Liver (tissue), 9 donors: ENCODE results near the gene PARVB. TPM values are rescaled to one million over a fixed set of nuclear protein-coding genes. Genes with fewer than 3 reads are reported as not detected.

ENCODE experiments used
- DNase-seq: peaks from one replicate; pipeline ENCODE4 v3.0.0-alpha.2; 2017; ENCODE audit warnings: low spot score
- H3K27ac ChIP-seq, 2 donors: one replicate each; pipeline ENCODE4 v1.7.0; 2013; ENCODE audit warnings: inconsistent platforms in 2 of 2, low read length in 2 of 2, control low read depth in 1 of 2, low read depth in 1 of 2, mild to moderate bottlenecking in 1 of 2
- H3K27me3 ChIP-seq, 4 donors: one replicate each; pipeline versions ENCODE4 v1.6.1 to v1.7.0; 2013; ENCODE audit warnings: low read length in 3 of 4, inconsistent platforms in 1 of 4, mild to moderate bottlenecking in 1 of 4, moderate library complexity in 1 of 4; ENCODE audit not compliant: control insufficient read depth in 4 of 4, insufficient read depth in 4 of 4
- H3K36me3 ChIP-seq, 4 donors: one replicate each; pipeline versions ENCODE4 v1.6.1 to v1.7.0; 2013; ENCODE audit warnings: low read length in 3 of 4, mild to moderate bottlenecking in 3 of 4, low read depth in 1 of 4, moderate library complexity in 1 of 4; ENCODE audit not compliant: control insufficient read depth in 4 of 4, insufficient read depth in 3 of 4
- H3K4me1 ChIP-seq, 4 donors: one replicate each; pipeline versions ENCODE4 v1.6.1 to v1.7.0; 2013; ENCODE audit warnings: low read length in 3 of 4, mild to moderate bottlenecking in 3 of 4, moderate library complexity in 1 of 4; ENCODE audit not compliant: control insufficient read depth in 4 of 4, insufficient read depth in 4 of 4
- H3K4me3 ChIP-seq, 3 donors: one replicate each; pipeline versions ENCODE4 v1.6.1 to v1.7.0; 2013; ENCODE audit warnings: low read length in 3 of 3, control low read depth in 1 of 3, low read depth in 1 of 3, mild to moderate bottlenecking in 1 of 3
- H3K9ac ChIP-seq, 2 donors: one replicate each; pipeline ENCODE4 v1.7.0; 2013; ENCODE audit warnings: low read length in 2 of 2, mild to moderate bottlenecking in 2 of 2, moderate library complexity in 2 of 2, control low read depth in 1 of 2, low read depth in 1 of 2
- H3K9me3 ChIP-seq, 4 donors: one replicate each; pipeline versions ENCODE4 v1.6.1 to v1.7.0; 2013; ENCODE audit warnings: low read length in 3 of 4; ENCODE audit not compliant: control insufficient read depth in 4 of 4
- ATF3 ChIP-seq: IDR thresholded peaks from 2 replicates; pipeline ENCODE4 v1.6.1; 2016; ENCODE audit warnings: antibody characterized with exemption
- CTCF ChIP-seq: fragments of 150-350 bp; IDR thresholded peaks from 2 replicates; pipeline ENCODE4 v1.5.1; 2017; ENCODE audit warnings: improper control_type of control experiment, low read depth, low read length; ENCODE audit not compliant: missing input control
- EGR1 ChIP-seq, 2 donors: IDR thresholded peaks; 2 replicates each; pipeline ENCODE4 v1.6.1; 2016 to 2018; ENCODE audit warnings: antibody characterized with exemption in 2 of 2, low read depth in 2 of 2
- FOXA1 ChIP-seq: IDR thresholded peaks from 2 replicates; pipeline ENCODE4 v1.6.1; 2016; ENCODE audit warnings: antibody characterized with exemption
- FOXA2 ChIP-seq: IDR thresholded peaks from 2 replicates; pipeline ENCODE4 v1.6.1; 2016; ENCODE audit warnings: antibody characterized with exemption
- GABPA ChIP-seq, 2 donors: IDR thresholded peaks in 1 of 2; conservative IDR thresholded peaks in 1 of 2; 2 replicates each; pipeline ENCODE4 v1.6.1; 2016; ENCODE audit warnings: antibody characterized with exemption in 2 of 2, mild to moderate bottlenecking in 1 of 2, moderate library complexity in 1 of 2
- HNF4A ChIP-seq, 2 donors: conservative IDR thresholded peaks; 2 replicates each; pipeline ENCODE4 v1.6.1; 2016; ENCODE audit warnings: antibody characterized with exemption in 2 of 2, mild to moderate bottlenecking in 2 of 2
- HNF4G ChIP-seq: IDR thresholded peaks from 2 replicates; pipeline ENCODE4 v1.6.1; 2016; ENCODE audit warnings: antibody characterized with exemption
- JUND ChIP-seq, 2 donors: IDR thresholded peaks; 2 replicates each; pipeline ENCODE4 v1.6.1; 2016; ENCODE audit warnings: antibody characterized with exemption in 2 of 2
- MAX ChIP-seq: IDR thresholded peaks from 2 replicates; pipeline ENCODE4 v1.6.1; 2016; ENCODE audit warnings: antibody characterized with exemption
- NR2F2 ChIP-seq: IDR thresholded peaks from 2 replicates; pipeline ENCODE4 v1.6.1; 2016; ENCODE audit warnings: antibody characterized with exemption
- RAD21 ChIP-seq, 2 donors: IDR thresholded peaks; 2 replicates each; pipeline ENCODE4 v1.6.1; 2016; ENCODE audit warnings: antibody characterized with exemption in 2 of 2, mild to moderate bottlenecking in 2 of 2
- REST ChIP-seq: IDR thresholded peaks from 2 replicates; pipeline ENCODE4 v1.6.1; 2016; ENCODE audit warnings: antibody characterized with exemption, mild to moderate bottlenecking
- RXRA ChIP-seq, 2 donors: IDR thresholded peaks; 2 replicates each; pipeline ENCODE4 v1.6.1; 2017 to 2018; ENCODE audit warnings: antibody characterized with exemption in 2 of 2, mild to moderate bottlenecking in 1 of 2
- SP1 ChIP-seq: IDR thresholded peaks from 2 replicates; pipeline ENCODE4 v1.6.1; 2018; ENCODE audit warnings: antibody characterized with exemption, mild to moderate bottlenecking
- TAF1 ChIP-seq: conservative IDR thresholded peaks from 2 replicates; pipeline ENCODE4 v1.6.1; 2016; ENCODE audit warnings: antibody characterized with exemption, mild to moderate bottlenecking
- YY1 ChIP-seq: IDR thresholded peaks from 2 replicates; pipeline ENCODE4 v1.6.1; 2016; ENCODE audit warnings: antibody characterized with exemption, mild to moderate bottlenecking
- ZBTB33 ChIP-seq: IDR thresholded peaks from 2 replicates; pipeline ENCODE4 v1.6.1; 2016; ENCODE audit warnings: antibody characterized with exemption
- WGBS: extraction: QIAGEN DNeasy Blood & Tissue Kit; methylation state at CpG from one replicate; pipeline ENCODE4 v1.1.7; 2013; 5-methylcytosine and 5-hydroxymethylcytosine counted together
- polyA plus RNA-seq, 2 donors: library from polyadenylated mRNA; stranded (reverse) in 1 of 2; unstranded in 1 of 2; fragments of 200-250 nt in 1 of 2; fragments of >200 nt in 1 of 2; fragmentation: Nextera tagmentation in 1 of 2; extraction: Ambion mirVana in 1 of 2; gene quantifications; one replicate each; pipeline versions ENCODE4 v1.2.1 to v1.2.3, GENCODE V29; 2013 to 2015
- total RNA-seq, 2 donors: library from RNA; depleted of rRNA; stranded (reverse); fragments of >200 nt; gene quantifications; one replicate each; pipeline ENCODE4 v1.2.3, GENCODE V29; 2014
- donor health status: healthy.
- donor health status: healthy.
- donor health status: healthy.
- donor health status: healthy.
- donor health status: healthy.

PARVB gene
- total and polyA plus RNA-seq, 4 donors = 3.2 to 55.5 (median 17.7) TPM

- Histone ChIP-seq H3K27me3 (peaks cover 0 to 3% (median 1%) of the 10 kb centered on the region in 4 donors), H3K4me1 (no peaks in the 10 kb centered on the region), H3K4me3 (no peak overlapping the region), H3K27ac (no peak overlapping the region), H3K9me3 (no peaks in the 10 kb centered on the region), H3K36me3 (no peaks in the 10 kb centered on the region), H3K9ac (no peak overlapping the region)
- 91% methylated on average over 4 of the region's 4 CpGs for WGBS
- no peak for DNase-seq
- TF ChIP-seq REST (no peak), ZBTB33 (no peak), SP1 (no peak), FOXA2 (no peak), JUND (IDR thresholded peaks at IDR 0.05) (no peak), GABPA (IDR thresholded peaks at IDR 0.05 in 1 of 2, conservative IDR thresholded peaks at IDR 0.05 in 1 of 2) (no peak), HNF4G (no peak), FOXA1 (no peak), RXRA (IDR thresholded peaks at IDR 0.05) (no peak), RAD21 (IDR thresholded peaks at IDR 0.05) (no peak), CTCF (no peak), YY1 (no peak), EGR1 (IDR thresholded peaks at IDR 0.05; ENCODE audit: low read depth in 2 of 2) (no peak), NR2F2 (no peak), TAF1 (no peak), HNF4A (conservative IDR thresholded peaks at IDR 0.05) (no peak), ATF3 (no peak), MAX (no peak)
Measured at GRCh38 chr22:44186737-44187136, 162.6 kb downstream of the PARVB start.
